ENCODE data around the gene GSN. TPM values are rescaled to one million over a fixed set of nuclear protein-coding genes. Genes with fewer than 3 reads are reported as not detected.

The GSN gene
- polyA plus RNA-seq, 1 of the 3 experiments (the other 2 are of a cell fraction): 168 TPM

GRCh38 chr9:121322737-121323448 lies 54.9 kb downstream of the GSN start:
- H3F3A ChIP-seq (replicated peaks; ENCODE audit: insufficient read depth): peaks cover 7% of the 10 kb centered on the region
- no peak overlapping the region for H2AFZ ChIP-seq (ENCODE audit: low read depth)
- TF ChIP-seq GATA2 (CRISPR knock-in tag; IDR thresholded peaks at IDR 0.05): no peak
- TF ChIP-seq MAX (IDR thresholded peaks at IDR 0.05; ENCODE audit: low read depth): 0 out of 2 replicates have a peak, but pooled peaks have one; percentile 7
- H4K20me1 ChIP-seq (ENCODE audit: insufficient read depth): no peaks in the 10 kb centered on the region
- 89% methylated on average over 10 of the region's 10 CpGs for WGBS (ENCODE audit: low lambda C conversion rate)
- H3K4me3 ChIP-seq (ENCODE audit: low read depth in 2 of 2, low read length in 1 of 2): no peak overlapping the region
- no peaks in the 10 kb centered on the region for H3K9me2 ChIP-seq
- no peaks in the 10 kb centered on the region for H3K27me3 ChIP-seq (ENCODE audit: insufficient read depth)
- peak overlapping the region; percentile 44; the same call in 1 of the 2 replicates for H3K9ac ChIP-seq
- DNase-seq: no peak
- H3K4me2 ChIP-seq: no peak overlapping the region
- POLR2A ChIA-PET: no interaction called here
- no peaks in the 10 kb centered on the region; the same call in 1 of the 2 replicates for H3K79me2 ChIP-seq (ENCODE audit: insufficient read depth)
- peaks cover 0 to 5% of the 10 kb centered on the region in 2 experiments; a peak in 2 of 4 replicates for H3K4me1 ChIP-seq (ENCODE audit: control insufficient read depth in 1 of 2, insufficient read depth in 2 of 2, low read depth in 1 of 2, low read length in 1 of 2)
- H3K9me3 ChIP-seq: no peaks in the 10 kb centered on the region
- H3K36me3 ChIP-seq (replicated peaks in 1 of 2; ENCODE audit: control insufficient read depth in 1 of 2, insufficient read depth in 2 of 2, low read length in 1 of 2): peaks cover 35 to 43% of the 10 kb centered on the region in 2 experiments
- CTCF ChIA-PET: interaction anchor here (3.7 kb wide), 1 partner anchor 12 kb away, joined by 26 read pairs; no protein-coding TSS in a partner anchor
- H3K27ac ChIP-seq (ENCODE audit: low read depth in 2 of 2, low read length in 1 of 2): peak overlapping the region in 1 of 2 experiments; percentile 81; a peak in 2 of 4 replicates

GRCh38 chr9:121323449-121324151 lies 55.6 kb downstream of the GSN start:
- Histone ChIP-seq H3K4me1 (ENCODE audit: control insufficient read depth in 1 of 2, insufficient read depth in 2 of 2, low read depth in 1 of 2, low read length in 1 of 2) (peaks cover 0 to 5% of the 10 kb centered on the region in 2 experiments; a peak in 2 of 4 replicates), H3F3A (replicated peaks; ENCODE audit: insufficient read depth) (peaks cover 7% of the 10 kb centered on the region), H4K20me1 (ENCODE audit: insufficient read depth) (no peaks in the 10 kb centered on the region), H3K79me2 (ENCODE audit: insufficient read depth) (no peaks in the 10 kb centered on the region; the same call in 1 of the 2 replicates), H3K4me2 (no peak overlapping the region), H3K9ac (no peak overlapping the region), H3K27me3 (ENCODE audit: insufficient read depth) (no peaks in the 10 kb centered on the region), H3K4me3 (ENCODE audit: low read depth in 2 of 2, low read length in 1 of 2) (no peak overlapping the region), H3K9me3 (no peaks in the 10 kb centered on the region), H3K36me3 (replicated peaks in 1 of 2; ENCODE audit: control insufficient read depth in 1 of 2, insufficient read depth in 2 of 2, low read length in 1 of 2) (peaks cover 35 to 48% of the 10 kb centered on the region in 2 experiments), H2AFZ (ENCODE audit: low read depth) (no peak overlapping the region), H3K27ac (ENCODE audit: low read depth in 2 of 2, low read length in 1 of 2) (peak overlapping the region in 1 of 2 experiments; percentile 81; a peak in 1 of 4 replicates), H3K9me2 (no peaks in the 10 kb centered on the region)
- WGBS (ENCODE audit: low lambda C conversion rate): 88% methylated on average over 10 of the region's 10 CpGs
- ChIA-PET CTCF (no interaction called here), POLR2A (no interaction called here)
- TF ChIP-seq IRF3 (IDR thresholded peaks at IDR 0.05; ENCODE audit: low read depth, low read length) (no peak), MEF2A (IDR thresholded peaks at IDR 0.05; ENCODE audit: borderline replicate concordance, low read depth) (no peak), SMC3 (IDR thresholded peaks at IDR 0.05; ENCODE audit: low read depth, low read length) (no peak), RXRA (IDR thresholded peaks at IDR 0.05; ENCODE audit: borderline replicate concordance, low read depth) (no peak), FOSL2 (IDR thresholded peaks at IDR 0.05; ENCODE audit: borderline replicate concordance, low read depth) (no peak), TCF12 (IDR thresholded peaks at IDR 0.05) (no peak), JUND (IDR thresholded peaks at IDR 0.05) (no peak), CHD2 (IDR thresholded peaks at IDR 0.05; ENCODE audit: low read length, partially characterized antibody) (no peak), POLR2AphosphoS5 (IDR thresholded peaks at IDR 0.05; ENCODE audit: low read depth, low read length) (no peak), USF1 (IDR thresholded peaks at IDR 0.05; ENCODE audit: borderline replicate concordance, low read depth) (no peak), TAF1 (IDR thresholded peaks at IDR 0.05; ENCODE audit: borderline replicate concordance, low read depth, low read length) (no peak), SIN3A (IDR thresholded peaks at IDR 0.05; ENCODE audit: borderline replicate concordance, low read depth, low read length) (no peak), REST (IDR thresholded peaks at IDR 0.05; ENCODE audit: low read depth, low read length) (no peak), FOXM1 (IDR thresholded peaks at IDR 0.05; ENCODE audit: low read depth) (no peak), EZH2phosphoT487 (IDR thresholded peaks at IDR 0.05; ENCODE audit: borderline replicate concordance, low read depth) (no peak), NFIC (IDR thresholded peaks at IDR 0.05; ENCODE audit: borderline replicate concordance) (no peak)
- DNase-seq: no peak
